LNCaP clone FGC (cell line): ENCODE measurements around the gene NOC4L.

Experiments
- DNase-seq: peaks from one replicate; pipeline ENCODE4 v3.0.0-alpha.2; 2011; ENCODE audit warnings: low read depth
- H3K4me3 ChIP-seq: 2 replicates; pipeline ENCODE4 v1.5.1; 2011; ENCODE audit warnings: mild to moderate bottlenecking, low read depth, low read length, control low read depth
- TF ChIP-seq, protein P1 (sequence below): IDR thresholded peaks from 2 replicates; pipeline ENCODE4 v1.5.1; 2012; ENCODE audit warnings: mild to moderate bottlenecking; ENCODE audit not compliant: control insufficient read depth, insufficient read depth; ENCODE audit errors: extremely low read depth

Gene NOC4L

GRCh38 chr12:132161796-132162507 lies 17.7 kb downstream of the NOC4L start:
- H3K4me3 ChIP-seq: no peak overlapping the region
- DNase-seq: no peak
- TF ChIP-seq, protein P1, sequence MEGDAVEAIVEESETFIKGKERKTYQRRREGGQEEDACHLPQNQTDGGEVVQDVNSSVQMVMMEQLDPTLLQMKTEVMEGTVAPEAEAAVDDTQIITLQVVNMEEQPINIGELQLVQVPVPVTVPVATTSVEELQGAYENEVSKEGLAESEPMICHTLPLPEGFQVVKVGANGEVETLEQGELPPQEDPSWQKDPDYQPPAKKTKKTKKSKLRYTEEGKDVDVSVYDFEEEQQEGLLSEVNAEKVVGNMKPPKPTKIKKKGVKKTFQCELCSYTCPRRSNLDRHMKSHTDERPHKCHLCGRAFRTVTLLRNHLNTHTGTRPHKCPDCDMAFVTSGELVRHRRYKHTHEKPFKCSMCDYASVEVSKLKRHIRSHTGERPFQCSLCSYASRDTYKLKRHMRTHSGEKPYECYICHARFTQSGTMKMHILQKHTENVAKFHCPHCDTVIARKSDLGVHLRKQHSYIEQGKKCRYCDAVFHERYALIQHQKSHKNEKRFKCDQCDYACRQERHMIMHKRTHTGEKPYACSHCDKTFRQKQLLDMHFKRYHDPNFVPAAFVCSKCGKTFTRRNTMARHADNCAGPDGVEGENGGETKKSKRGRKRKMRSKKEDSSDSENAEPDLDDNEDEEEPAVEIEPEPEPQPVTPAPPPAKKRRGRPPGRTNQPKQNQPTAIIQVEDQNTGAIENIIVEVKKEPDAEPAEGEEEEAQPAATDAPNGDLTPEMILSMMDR: no peak

- H3K4me3 ChIP-seq: no peak overlapping the region
- TF ChIP-seq, protein P1: no peak
- DNase-seq: no peak
Measured at GRCh38 chr12:132162508-132163031, 18.3 kb downstream of the NOC4L start.

GRCh38 chr12:132163041-132163910 lies 19.0 kb downstream of the NOC4L start:
- no peak for DNase-seq
- no peak overlapping the region for H3K4me3 ChIP-seq
- TF ChIP-seq, protein P1: no peak

GRCh38 chr12:132163911-132164288 lies 19.6 kb downstream of the NOC4L start:
- TF ChIP-seq, protein P1: no peak
- DNase-seq: no peak
- no peak overlapping the region for H3K4me3 ChIP-seq

GRCh38 chr12:132164426-132164825 lies 20.2 kb downstream of the NOC4L start:
- TF ChIP-seq, protein P1: no peak
- no peak for DNase-seq
- no peak overlapping the region for H3K4me3 ChIP-seq

DNA sequence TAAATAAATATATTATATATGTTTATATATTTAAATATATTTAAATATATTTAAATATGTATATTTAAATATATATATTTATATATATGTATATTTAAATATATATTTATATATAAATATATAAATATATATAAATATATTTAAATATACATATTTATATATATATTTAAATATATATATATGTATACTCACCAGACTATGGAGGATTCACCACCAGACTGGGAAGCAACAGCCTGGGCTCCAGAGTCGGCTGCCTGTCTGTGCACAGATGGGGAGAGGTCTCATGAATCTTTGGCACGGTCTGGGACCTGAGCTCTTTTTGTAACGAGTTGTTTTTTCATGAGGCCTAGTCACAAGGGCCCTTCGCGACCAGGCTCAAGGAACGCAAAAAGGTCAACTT lies 21.3 kb downstream of the NOC4L start:
- no peak overlapping the region for H3K4me3 ChIP-seq
- DNase-seq: no peak
- TF ChIP-seq, protein P1: no peak
